ENCODE measurements around the gene ZSWIM7.

The ZSWIM7 gene

GRCh38 chr17:15999141-15999973 is at the start of gene ZSWIM7, which contains the start of gene TTC19:
TSS of gene ZSWIM7 (minus strand) at chr17:15999704. CDS start at chr17:15999594, 110 bp downstream.
TSS of gene TTC19 (plus strand) at chr17:15999824. CDS start at chr17:15999849, 25 bp downstream.
- DNase-seq: peak; percentile 98

- DNase-seq: no peak
These were observed 49.4 kb upstream of the ZSWIM7 start for GRCh38 chr17:16048811-16049449.

DNA sequence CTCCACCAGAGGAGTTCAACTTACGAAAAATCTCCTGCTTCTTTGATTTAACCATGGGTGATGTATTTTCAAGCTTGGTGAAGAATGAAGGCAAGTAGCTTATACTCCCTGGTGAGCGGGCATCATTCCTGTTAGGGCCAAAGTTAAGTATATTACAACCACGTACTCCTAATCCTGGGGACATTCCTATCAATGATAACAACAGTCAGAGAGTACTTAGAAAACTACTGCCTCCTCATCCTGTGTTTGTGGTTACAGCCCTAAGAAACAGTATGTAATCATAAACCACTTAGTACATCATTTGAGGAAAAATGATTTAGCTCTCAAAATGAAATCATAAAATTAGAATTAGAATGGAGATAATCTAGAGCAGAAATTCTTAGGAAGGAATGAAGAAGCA is 47.5 kb upstream of the ZSWIM7 start:
- no peak for DNase-seq

DNA sequence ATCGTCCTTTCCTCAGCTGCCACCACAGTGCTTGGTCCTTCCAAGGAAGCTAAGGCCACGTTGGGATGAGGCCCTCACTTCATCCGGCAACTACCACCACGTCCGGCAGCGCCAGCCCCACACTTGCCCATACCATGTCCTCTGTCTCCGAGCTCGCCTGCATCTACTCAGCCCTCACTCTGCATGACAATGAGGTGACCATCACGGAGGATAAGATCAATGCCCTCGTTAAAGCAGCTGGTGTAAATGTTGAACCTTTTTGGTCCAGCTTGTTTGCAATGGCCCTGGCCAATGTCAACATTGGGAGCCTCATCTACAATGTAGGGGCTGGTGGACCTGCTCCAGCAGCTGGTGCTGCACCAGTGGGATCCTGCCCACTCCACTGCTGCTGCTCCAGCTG is 45.0 kb upstream of the ZSWIM7 start:
- DNase-seq: peak; percentile 90

- DNase-seq: no peak
These were observed 41.3 kb upstream of the ZSWIM7 start for GRCh38 chr17:16040710-16041251.

DNA sequence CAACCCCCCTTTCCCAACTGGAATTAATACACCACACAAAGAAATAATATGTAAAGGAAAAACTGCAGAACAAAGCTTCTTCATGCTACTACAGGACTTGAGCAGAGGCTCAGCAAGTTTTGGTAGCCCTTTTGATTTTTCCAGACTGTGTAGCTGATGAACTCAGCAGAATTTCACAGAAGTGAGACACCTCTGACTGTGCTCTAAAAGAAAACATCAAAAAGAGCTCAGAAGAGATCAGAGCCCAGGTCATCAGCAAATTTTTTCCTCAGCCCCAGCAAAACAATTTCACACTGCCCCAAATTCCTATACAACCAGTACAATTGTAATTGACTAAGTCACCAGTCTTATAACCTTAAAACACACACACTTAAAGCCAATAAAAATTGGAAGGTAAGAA is 38.1 kb upstream of the ZSWIM7 start:
- no peak for DNase-seq

- DNase-seq: no peak
These were observed 36.8 kb upstream of the ZSWIM7 start for GRCh38 chr17:16036261-16036660.

DNA sequence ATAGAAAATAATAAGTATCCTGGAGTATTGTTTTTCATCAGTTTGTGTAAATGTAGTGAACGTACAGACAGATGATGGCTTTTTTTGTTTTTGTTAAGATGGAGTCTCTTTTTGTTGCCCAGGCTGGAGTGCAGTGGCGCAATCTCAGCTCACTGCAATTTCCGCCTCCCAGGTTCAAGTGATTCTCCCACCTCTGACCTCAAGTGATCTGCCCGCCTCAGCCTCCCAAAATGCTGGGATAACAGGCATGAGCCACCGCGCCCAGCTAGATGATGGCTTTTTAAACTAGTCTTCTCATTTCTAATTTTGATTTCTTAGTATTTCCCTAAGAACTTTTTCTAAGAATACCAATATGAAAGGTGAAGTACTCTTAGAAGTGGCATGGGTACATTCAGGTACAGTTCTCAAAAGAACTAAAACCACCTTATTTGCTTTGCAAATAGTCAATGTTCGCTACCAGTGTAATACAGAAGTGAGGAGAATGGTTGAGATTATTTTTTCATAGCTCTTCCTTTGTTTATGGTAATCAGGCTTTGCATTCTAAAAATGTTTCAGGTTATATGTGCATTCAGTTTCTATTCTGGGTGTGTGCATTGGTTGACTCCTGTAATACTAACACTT is 34.3 kb upstream of the ZSWIM7 start:
- DNase-seq: no peak

GRCh38 chr17:16027708-16028584 is 28.4 kb upstream of the ZSWIM7 start:
- DNase-seq: no peak

DNA sequence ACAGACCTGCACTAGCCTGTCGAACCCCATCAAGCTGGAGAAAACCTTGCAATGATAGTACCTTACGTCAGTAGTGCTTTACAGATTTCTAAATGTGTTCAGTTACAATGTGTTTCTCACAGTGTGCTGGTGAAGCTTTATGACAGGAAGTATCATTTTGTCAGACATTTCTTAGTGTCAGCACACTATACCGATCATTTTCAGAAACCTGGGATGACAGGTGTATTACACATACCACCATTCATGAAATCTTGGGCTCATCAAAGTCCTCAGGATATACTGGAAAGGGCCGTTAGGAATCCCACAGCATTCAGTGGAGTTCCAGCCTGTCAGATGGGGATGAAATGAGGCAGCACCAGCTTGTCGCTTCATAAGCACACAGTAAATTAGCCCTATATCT is 27.4 kb upstream of the ZSWIM7 start:
- DNase-seq: no peak

- no peak for DNase-seq
These were observed 25.7 kb upstream of the ZSWIM7 start for GRCh38 chr17:16025202-16025601.

DNA sequence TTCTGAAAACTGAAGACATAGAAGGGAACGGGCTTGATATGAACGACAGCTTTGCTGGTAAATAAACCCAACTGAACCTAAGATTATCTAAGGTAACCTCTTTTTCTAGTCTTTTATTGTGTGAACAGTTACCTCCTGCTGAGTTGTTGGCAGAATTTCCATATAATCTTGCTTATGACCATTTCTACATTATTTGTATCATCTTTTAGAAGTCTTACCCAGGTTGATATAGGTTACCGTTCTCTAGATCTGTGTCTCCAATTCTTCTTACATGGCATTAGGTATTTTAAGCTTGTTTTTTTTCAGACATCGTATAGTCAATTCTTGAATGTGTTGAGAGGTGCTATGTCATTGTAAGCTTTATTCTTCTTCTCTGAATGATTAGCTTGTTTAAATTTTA is 24.4 kb upstream of the ZSWIM7 start:
- no peak for DNase-seq

GRCh38 chr17:16019347-16019746 is 19.8 kb upstream of the ZSWIM7 start:
- DNase-seq: no peak

DNA sequence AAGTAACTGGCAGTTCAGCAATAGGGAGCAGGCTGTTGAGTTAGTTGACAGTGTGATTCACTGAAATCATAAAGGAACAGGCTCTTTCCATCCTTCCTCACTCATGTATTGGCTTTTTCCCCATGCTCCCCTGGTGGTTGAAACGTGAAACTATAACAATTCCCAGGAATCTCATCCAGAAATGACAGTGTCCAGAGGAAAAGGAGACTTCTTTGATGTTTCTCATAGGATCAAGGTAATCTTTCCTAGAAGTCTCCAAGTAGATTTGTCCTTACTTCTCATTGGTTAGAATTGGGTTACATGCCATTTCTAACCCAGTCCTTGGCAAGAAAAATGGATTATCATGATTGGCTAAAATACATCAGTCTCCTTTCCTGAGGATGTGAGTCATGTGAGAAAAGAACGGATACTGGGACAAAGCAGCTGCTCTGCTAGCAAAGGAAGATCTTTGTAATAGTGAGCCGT is 14.5 kb upstream of the ZSWIM7 start:
- DNase-seq: peak; percentile 10

DNA sequence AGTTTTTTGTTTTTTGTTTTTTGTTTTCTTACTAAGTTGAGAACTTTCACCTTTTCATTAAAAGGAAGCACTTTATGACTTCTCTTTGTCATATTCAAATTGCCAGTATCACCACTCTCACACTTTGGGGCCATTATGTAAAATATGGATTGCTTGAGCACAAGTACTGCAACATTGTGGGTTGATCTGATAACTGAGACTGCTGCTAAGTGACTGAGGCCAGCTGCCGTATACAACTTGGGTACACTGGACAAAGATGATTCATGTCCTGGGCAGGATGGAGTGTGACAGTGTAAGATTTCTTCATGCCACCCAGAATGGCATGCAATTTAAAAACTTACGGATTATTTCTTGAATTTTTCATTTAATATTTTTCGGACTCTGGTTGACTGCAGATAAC is 7.9 kb upstream of the ZSWIM7 start:
- DNase-seq: no peak

- no peak for DNase-seq
These were observed 6.1 kb upstream of the ZSWIM7 start for GRCh38 chr17:16005636-16006035.

DNA sequence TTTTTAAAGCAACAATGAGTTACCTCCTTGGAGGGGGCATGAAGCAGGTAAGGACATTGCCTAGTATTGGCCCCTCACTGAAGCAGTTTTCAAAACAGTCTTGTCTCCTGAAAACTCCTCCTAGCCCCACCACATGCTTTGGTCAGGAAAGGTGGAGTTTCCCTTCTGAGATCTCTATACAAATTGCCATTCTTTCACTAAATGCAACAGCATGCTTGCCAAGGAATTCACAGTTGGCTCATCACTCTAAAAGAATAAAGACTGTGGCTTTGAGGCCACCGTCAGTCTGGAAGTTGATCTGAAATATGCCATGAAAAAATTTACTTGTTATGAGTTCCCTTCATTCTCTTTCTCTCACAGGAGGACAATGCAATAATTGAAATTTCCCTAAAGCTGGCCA is 4.3 kb upstream of the ZSWIM7 start:
- no peak for DNase-seq

- DNase-seq: no peak
These were observed 3.3 kb upstream of the ZSWIM7 start for GRCh38 chr17:16002708-16003260.

DNA sequence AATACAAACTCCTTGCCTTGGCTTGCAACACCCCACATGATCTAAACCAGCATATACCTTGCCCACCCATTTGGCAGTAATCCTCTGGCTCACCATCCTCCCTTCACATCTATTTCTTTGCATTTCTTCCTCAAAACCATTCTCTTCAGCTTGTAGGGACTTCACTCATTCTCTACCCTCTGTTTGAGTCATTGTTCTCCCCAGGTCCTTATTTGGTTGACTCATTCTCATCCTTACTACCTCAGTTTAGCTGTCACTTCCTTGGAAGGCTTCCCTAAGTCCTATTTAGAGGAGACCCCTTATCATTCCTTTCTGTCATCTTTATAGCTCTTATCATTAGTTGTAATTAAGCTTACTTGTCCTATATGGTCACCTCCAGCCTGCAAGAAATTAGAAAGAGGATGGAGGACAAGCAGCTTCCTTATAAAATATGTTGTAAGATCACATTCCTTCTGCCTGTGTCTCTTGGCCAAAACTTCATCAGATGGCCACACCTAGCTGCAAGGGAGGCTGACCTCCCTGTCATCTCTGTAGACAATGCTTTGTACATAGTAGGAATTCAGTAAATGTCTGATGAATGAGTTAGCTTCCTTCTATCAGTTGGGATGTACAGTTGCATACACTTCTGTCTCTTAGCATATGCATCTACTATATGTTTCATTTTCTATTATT is 1.9 kb upstream of the ZSWIM7 start:
- DNase-seq: no peak

DNA sequence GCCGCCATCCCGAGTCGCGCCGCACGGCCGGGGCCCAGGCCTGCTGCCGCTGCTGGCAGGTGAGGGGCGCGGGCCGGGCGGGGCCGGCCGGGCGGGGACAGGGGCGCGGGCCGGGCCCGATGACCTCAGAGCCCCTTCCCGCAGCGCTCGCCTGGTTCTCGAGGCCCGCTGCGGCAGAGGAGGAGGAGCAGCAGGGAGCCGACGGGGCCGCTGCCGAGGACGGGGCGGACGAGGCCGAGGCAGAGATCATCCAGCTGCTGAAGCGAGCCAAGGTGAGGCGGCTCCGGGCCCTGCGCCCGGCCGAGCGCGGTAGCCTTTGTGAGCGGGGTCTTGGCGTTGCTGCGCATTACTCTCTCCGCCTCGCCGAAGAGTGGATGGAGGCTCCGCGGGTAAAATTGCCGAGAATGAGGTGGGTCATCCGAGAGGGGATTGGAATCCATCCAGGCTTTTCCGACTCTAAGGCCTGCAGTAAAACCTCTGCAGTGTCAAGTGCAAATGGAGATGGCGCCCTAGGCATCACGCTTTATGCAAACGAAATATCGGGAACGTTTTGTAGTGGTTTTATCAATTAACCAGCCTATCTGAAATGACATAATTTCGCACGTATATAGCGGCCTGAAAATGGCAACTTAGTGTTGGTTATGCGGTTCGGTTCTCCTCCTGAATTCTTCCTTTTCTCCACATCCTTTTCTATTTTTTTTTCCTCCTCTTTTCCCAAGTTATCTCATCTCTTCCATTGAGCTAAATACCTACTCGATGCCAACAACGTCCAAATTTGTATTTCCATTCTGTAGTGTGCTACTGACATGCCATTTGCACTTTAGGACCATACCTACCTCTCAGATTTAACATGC is 697 bp upstream of the ZSWIM7 start:
- peak; percentile 72 for DNase-seq

All from NCI-H146 (cell line).